Stimulated activated CD8-positive, alpha-beta memory T cell treated with anti-CD3 and anti-CD28 coated beads, Interleukin-12 subunit alpha, Interleukin-12 subunit beta, amount 100 ng/mL, for 24 hours (primary cell): Measurements from ENCODE around the gene CEP85.
"Not testable (repeated sequence)": the region's sequence is repeated elsewhere in the genome, so short reads cannot be mapped to it uniquely, and the experiment has no call there.

Experiments used
- DNase-seq: peaks from one replicate; pipeline ENCODE4 v3.0.0-alpha.2; 2020; ENCODE audit errors: extremely low read depth

Gene CEP85

GRCh38 chr1:26221094-26221493 is 12.9 kb upstream of the CEP85 start:
- no peak for DNase-seq

DNA sequence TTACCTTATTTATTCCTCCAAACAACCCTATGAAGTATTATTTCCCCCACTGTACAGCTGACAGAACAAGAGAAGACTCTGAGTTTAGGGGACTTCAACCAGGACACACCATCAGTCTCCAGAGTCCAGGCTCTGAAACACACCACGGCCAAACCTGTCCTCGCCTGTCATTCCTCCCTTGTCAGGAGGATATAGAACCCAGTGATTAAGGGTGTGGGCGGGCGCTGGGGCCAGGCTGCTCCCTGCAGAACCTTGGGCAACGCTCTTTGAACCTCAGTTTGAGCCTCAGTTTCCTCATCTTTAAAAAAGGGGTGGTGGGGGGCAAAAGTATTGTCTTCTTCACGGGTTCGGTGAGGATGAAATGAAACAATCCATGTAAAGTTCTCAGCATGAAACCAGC is 9.4 kb upstream of the CEP85 start:
- DNase-seq = no peak

- DNase-seq = no peak
These were observed 8.8 kb upstream of the CEP85 start for GRCh38 chr1:26225033-26225831.

- not testable (repeated sequence) for DNase-seq
These were observed 3.3 kb upstream of the CEP85 start for GRCh38 chr1:26230682-26231081.

DNA sequence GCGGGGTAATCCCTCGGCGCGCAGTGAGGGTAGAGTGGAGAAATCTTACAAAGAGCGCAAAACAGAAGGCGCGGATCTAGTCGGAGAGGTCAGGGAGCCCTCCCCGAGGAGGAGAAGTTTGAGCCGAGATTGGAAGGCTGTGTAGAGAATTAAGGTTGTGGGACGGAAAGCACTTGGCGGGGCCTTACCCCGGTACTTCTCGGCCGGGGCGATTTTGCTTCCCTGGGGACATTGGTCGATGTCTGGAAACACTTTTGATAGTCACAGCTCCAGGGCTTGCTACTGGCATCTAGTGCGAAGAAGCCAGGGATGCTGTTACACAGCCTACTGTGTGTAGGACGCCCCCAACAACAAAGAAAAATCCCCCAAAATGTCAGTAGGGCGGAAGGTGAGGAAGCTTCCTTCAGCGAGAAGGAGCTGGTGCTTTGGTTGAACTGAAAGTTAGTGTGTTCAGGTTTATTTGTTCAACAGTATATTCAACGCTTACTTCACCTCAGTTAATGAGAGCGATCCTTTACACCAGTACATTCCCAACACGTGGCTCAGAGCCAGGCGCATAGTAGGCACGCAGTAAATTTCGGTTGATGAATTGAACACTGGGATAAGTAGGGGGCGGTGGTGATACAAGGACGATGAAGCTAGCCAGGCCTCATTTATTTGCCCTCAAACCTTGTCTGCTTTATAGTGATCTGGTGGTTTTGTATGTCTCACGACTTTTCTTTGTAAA is 807 bp downstream of the CEP85 start:
- DNase-seq = no peak

- DNase-seq = no peak
These were observed 3.4 kb downstream of the CEP85 start for GRCh38 chr1:26237230-26237966.

DNA sequence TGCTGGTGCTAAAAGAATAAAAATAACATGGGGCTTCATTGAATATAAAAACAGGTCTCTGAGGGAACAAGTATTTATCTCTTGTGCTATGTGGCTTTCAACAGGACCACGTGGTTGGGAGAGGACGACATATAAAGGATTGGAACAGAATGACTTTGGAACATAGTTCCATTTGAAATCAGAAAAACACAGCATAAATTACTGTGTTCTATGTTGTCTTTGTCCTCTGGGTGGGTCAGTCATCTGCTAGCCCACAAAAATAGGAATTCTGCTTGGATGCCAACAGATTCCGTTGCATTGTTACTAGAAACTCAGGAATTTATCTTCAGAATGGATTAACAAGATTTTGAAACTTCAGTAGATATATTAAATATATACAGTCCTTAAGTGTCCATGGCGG is 5.9 kb downstream of the CEP85 start:
- no peak for DNase-seq

DNA sequence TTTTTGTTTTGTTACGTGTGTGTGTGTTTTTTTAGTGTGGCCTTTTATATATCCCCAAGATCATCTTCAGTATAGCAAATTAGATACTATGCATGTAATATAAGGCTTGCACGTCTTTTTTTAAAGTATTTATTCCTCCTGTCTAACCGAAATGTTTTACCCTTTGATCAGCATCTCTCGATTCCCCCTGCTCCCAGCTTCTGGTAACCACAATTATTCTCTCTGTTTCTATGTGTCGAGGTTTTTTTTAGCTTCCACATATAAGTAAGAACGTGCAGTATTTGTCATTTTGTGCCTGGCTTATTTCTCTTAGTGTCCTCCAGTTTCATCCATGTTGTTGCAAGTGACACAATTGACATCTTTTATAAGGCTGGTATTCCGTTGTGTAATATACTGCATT is 18.7 kb downstream of the CEP85 start:
- no peak for DNase-seq

DNA sequence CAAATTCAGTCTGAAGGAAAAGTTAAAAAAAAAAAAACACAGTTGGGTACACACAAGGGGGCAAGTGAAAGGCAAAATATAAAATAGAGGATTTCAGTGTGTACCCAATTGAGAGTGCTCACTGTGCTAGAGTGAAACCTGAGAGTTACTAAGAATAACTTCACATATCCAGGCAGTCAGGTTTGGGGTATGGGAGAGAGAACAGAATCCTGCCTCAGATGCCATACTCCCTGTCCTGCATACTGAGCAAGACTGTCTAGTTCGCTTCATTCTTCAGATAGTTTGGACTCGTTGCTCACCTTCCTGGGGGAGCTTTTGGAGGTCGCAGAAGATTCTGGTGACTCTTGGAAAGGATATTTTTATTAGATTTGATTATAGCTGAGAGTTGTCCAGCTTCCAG is 20.4 kb downstream of the CEP85 start:
- no peak for DNase-seq

DNA sequence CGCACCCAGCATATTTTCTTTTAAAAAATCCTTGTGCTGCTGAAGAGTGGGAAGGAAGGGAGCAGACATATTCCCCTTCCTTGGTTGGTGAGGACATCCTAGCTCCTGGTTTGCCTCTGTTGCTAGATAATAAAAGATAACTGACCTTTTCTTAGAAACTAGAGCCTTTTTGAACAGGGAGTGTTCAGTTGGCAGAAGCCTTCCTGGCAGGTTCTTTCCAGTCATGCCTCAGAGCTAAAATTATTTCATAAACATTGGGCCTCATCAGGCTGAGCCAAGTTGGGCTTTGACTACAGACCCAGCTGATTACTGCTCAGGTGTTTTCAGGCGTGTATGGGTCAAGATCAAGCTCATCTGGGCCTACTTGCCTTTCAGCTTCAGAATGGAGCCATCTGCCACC is 23.2 kb downstream of the CEP85 start:
- DNase-seq = no peak

DNA sequence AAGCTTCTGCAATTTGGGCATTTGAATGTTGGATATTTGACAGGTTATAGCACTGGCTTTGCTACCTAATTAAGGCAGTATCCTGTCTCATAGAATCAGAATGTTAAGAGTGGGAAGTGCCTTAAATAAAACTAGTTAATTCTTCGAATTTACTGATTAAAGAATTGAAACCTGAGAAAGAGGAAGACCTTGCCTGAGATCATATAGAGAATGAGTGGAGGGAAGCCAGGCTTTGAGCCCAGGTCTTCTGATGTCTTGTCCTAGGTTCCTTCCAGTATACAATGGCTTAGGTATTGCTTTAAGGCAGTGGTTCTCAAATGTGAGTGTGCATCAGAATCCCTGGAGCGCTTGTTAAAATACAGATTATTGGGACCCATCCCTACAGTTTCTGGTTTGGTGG is 25.0 kb downstream of the CEP85 start:
- no peak for DNase-seq

- no peak for DNase-seq
These were observed 25.6 kb downstream of the CEP85 start for GRCh38 chr1:26259578-26259977.

GRCh38 chr1:26263212-26263611 is 29.2 kb downstream of the CEP85 start:
- no peak for DNase-seq

GRCh38 chr1:26265405-26265804 is 31.4 kb downstream of the CEP85 start:
- no peak for DNase-seq

- DNase-seq = no peak
These were observed 34.5 kb downstream of the CEP85 start for GRCh38 chr1:26268290-26269197.

DNA sequence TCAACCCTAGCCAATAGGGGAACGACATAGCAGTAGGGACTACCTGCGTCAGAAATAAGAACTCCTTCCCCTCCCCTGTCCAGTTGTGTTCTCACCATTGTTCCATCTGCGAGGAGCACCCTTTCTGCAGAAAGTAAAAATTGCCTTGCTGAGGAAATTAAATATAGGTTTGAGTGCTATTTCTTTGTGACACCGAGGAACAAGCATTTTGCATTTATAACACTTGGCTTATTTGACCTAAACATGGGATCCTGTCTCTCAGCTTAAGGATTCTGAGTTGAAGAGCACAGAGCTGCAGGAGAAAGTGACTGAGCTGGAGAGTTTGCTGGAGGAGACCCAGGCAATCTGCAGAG is 35.2 kb downstream of the CEP85 start:
- DNase-seq = no peak

DNA sequence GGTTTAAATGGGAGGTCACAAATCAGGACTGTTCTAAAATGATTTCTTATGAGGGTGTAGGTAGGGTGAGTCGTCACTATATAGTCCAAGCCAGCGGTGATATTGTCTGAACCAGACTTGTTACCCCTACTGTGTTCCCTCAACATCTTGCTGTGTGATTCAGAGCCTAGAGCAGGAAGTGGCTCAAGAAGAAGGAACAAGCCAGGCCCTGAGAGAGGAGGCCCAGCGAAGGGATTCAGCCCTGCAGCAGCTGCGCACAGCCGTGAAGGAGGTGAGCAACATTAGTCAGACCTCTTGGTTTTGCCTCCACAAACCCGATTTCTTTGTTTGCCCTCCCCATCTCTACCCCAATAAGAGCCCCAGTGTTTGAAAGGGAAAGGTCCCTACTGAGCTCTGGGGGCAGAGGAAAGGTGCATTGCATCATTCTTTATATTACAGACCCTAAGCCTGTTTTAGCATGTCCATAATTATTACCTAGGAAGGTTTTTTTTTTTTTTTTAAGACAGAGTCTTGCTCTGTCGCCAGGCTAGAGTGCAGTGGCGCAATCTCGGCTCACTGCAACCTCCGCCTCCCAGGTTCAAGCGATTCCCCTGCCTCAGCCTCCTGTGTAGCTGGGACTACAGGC is 40.9 kb downstream of the CEP85 start:
- no peak for DNase-seq

DNA sequence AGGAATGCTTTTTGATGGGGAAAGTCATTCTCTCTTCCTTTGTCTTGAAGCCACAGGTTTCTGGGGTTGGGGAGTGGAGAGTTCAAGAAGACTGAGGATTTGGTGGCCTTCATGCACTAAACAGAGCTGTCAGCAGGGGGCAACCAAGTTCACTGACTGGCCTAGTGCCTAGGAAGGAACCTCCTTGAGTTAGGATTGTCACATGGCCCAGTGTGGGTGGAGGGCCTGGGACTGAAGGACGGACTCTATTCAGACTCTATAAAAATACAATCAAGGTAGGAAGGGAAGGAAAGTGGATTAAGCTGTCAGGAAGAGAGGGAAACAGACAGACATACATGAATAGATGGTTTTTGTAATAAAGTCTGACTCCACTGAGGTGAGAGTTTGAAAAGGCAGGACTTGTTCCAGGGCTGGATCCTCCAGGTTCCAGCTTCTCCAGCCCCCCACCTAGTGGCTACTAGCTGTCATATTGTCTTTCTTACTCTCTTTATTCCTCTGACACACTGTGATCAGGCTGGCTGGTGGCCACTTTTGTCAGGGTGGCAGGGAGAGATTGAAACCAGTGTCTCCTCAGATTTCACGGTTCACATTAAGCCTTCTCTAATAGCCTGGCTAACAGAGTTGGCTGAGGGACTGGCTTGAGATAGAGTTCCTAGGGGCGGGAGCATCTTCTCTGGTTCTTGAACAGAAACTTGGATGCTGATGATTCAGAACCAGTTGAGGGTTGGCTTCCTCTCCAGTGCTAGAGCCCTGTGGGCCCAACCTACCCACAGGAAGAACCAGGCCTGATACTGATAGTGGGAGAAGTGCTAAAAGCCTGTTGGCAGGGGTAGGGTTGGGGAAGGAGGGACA is 41.8 kb downstream of the CEP85 start:
- no peak for DNase-seq

GRCh38 chr1:26276432-26276838 is 42.4 kb downstream of the CEP85 start:
- DNase-seq = no peak

GRCh38 chr1:26277261-26277661 is 43.3 kb downstream of the CEP85 start:
- DNase-seq = no peak
